MG63 (cell line): ENCODE measurements around the gene RHOA. TPM values are rescaled to one million over a fixed set of nuclear protein-coding genes. Genes with fewer than 3 reads are reported as not detected.
"Not testable (repeated sequence)": the region's sequence is repeated elsewhere in the genome, so short reads cannot be mapped to it uniquely, and the experiment has no call there.

Source experiments
- DNase-seq: peaks from one replicate; pipeline ENCODE4 v3.0.0-alpha.2; 2020
- H3K27me3 ChIP-seq: fragments of 250-450 bp; sonication (Bioruptor Pico); 2 replicates; pipeline ENCODE4 v1.5.1; 2020; ENCODE audit warnings: mild to moderate bottlenecking, moderate library complexity
- H3K36me3 ChIP-seq: fragments of 250-450 bp; sonication (Bioruptor Pico); 2 replicates; pipeline ENCODE4 v1.5.1; 2020; ENCODE audit warnings: mild to moderate bottlenecking, moderate library complexity
- H3K4me3 ChIP-seq: fragments of 250-450 bp; sonication (Bioruptor Pico); 2 replicates; pipeline ENCODE4 v1.5.1; 2020; ENCODE audit warnings: mild to moderate bottlenecking, moderate library complexity
- H3K9me3 ChIP-seq: fragments of 250-450 bp; sonication (Bioruptor Pico); 2 replicates; pipeline ENCODE4 v1.5.1; 2020; ENCODE audit warnings: mild to moderate bottlenecking, moderate library complexity
- total RNA-seq: library from RNA; depleted of rRNA; stranded (reverse); fragments of >200 nt; shearing (Covaris generic); gene quantifications from 2 replicates; pipeline ENCODE4 v1.2.3, GENCODE V29; 2014; ENCODE audit warnings: low replicate concordance

Gene RHOA
- total RNA-seq, 1 experiment from 2014 or later, result 495 TPM

DNA sequence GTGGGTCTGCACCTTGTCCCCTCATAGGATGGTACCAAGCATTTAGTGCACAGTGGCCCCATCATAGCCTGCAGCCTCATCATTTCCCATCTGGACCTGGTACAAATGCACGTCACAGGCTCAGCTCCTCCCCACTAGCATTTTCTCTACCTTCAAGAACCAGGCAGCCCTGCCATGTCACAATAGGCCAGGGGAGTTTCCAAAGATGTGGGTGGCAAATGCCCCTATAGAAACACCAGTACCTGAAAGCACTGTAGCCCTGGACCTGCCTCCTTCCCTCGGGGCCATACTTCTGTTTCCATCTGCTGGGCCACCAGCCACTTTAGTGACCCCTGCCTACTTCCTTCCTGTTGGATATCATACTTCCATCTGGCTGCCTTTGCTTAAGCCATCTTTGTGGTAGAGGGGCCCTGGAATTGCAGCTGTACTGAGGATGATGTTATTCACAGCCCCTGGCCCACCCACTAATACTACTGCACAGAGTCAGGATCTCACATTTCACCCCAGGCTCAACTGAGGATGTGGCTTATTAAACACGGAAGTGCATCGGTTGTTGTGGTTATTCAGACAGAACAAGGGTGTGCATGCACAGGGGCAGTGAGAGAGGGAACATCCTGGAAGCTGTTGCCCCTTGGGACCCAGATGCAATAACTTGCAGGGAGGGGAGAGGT is 4.3 kb upstream of the RHOA start:
- no peaks in the 10 kb centered on the region for H3K9me3 ChIP-seq
- H3K4me3 ChIP-seq, result no peak overlapping the region
- no peak for DNase-seq
- H3K27me3 ChIP-seq, result no peaks in the 10 kb centered on the region
- H3K36me3 ChIP-seq, result peaks cover 6% of the 10 kb centered on the region

- H3K36me3 ChIP-seq, result peaks cover 16% of the 10 kb centered on the region
- no peak overlapping the region for H3K4me3 ChIP-seq
- no peaks in the 10 kb centered on the region for H3K9me3 ChIP-seq
- DNase-seq, result no peak
- no peaks in the 10 kb centered on the region for H3K27me3 ChIP-seq
These were observed 3.0 kb upstream of the RHOA start for GRCh38 chr3:49414753-49415152.

- Histone ChIP-seq H3K4me3 (peak overlapping the region; percentile 81), H3K36me3 (peaks cover 16% of the 10 kb centered on the region), H3K27me3 (no peaks in the 10 kb centered on the region), H3K9me3 (no peaks in the 10 kb centered on the region)
- no peak for DNase-seq
These were observed 1.6 kb upstream of the RHOA start for GRCh38 chr3:49413338-49413734.

GRCh38 chr3:49412632-49413337 is 1.0 kb upstream of the RHOA start:
- Histone ChIP-seq H3K9me3 (no peaks in the 10 kb centered on the region), H3K27me3 (no peaks in the 10 kb centered on the region), H3K36me3 (peaks cover 16% of the 10 kb centered on the region), H3K4me3 (peak overlapping the region; percentile 81)
- DNase-seq, result no peak

DNA sequence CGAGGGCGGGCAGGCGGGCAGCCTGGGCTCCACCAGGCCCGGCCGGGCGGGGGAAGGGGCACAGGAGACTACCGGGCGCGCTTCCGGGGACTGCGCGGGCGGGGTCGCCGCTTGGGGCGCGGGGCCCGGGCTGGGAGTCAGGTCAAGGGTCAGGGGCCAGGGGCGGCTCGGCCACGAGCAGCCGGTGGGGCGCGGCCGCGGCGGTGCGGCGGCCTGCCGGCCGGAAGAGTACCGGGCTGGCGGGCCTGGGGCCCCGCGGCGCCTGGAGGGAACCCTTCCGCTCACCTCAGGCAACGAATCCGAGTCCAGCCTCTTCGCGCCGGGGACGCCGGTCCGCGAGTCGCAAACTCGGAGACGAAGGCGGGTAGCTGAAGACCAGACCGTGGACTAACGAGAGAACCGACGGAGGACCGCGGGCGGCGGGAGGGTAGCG is 225 bp downstream of the RHOA start:
- no peaks in the 10 kb centered on the region for H3K27me3 ChIP-seq
- peak; percentile 33 for DNase-seq
- H3K9me3 ChIP-seq, result no peaks in the 10 kb centered on the region
- peak overlapping the region; percentile 73 for H3K4me3 ChIP-seq
- peaks cover 16% of the 10 kb centered on the region for H3K36me3 ChIP-seq

- no peak for DNase-seq
- no peaks in the 10 kb centered on the region for H3K9me3 ChIP-seq
- H3K27me3 ChIP-seq, result no peaks in the 10 kb centered on the region
- peak overlapping the region; percentile 73 for H3K4me3 ChIP-seq
- peaks cover 16% of the 10 kb centered on the region for H3K36me3 ChIP-seq
These were observed 786 bp downstream of the RHOA start for GRCh38 chr3:49410846-49411534.

GRCh38 chr3:49410066-49410845 is 1.5 kb downstream of the RHOA start:
- H3K9me3 ChIP-seq, result no peaks in the 10 kb centered on the region
- H3K27me3 ChIP-seq, result no peaks in the 10 kb centered on the region
- H3K4me3 ChIP-seq, result peak overlapping the region; percentile 73
- H3K36me3 ChIP-seq, result peaks cover 16% of the 10 kb centered on the region
- no peak for DNase-seq

- no peaks in the 10 kb centered on the region for H3K27me3 ChIP-seq
These were observed 4.9 kb downstream of the RHOA start for GRCh38 chr3:49406571-49407565.

GRCh38 chr3:49405570-49405969 is 6.2 kb downstream of the RHOA start:
- not testable (repeated sequence) for DNase-seq, H3K4me3 ChIP-seq, H3K9me3 ChIP-seq, H3K36me3 ChIP-seq, H3K27me3 ChIP-seq

More at GRCh38 chr3:49406571-49407565, 4.9 kb downstream of the RHOA start:
- no peak for DNase-seq
- Histone ChIP-seq H3K36me3 (peaks cover 10% of the 10 kb centered on the region), H3K9me3 (no peaks in the 10 kb centered on the region), H3K4me3 (no peak overlapping the region)

- no peaks in the 10 kb centered on the region for H3K9me3 ChIP-seq
- H3K36me3 ChIP-seq, result no peaks in the 10 kb centered on the region; the same call in none of the 2 replicates
- H3K4me3 ChIP-seq, result no peak overlapping the region
- no peaks in the 10 kb centered on the region for H3K27me3 ChIP-seq
- no peak for DNase-seq
These were observed 7.9 kb downstream of the RHOA start for GRCh38 chr3:49403891-49404290.

- H3K9me3 ChIP-seq, result no peaks in the 10 kb centered on the region
- peaks cover 3% of the 10 kb centered on the region for H3K36me3 ChIP-seq
- no peak for DNase-seq
- no peak overlapping the region for H3K4me3 ChIP-seq
- no peaks in the 10 kb centered on the region for H3K27me3 ChIP-seq
These were observed 10.0 kb downstream of the RHOA start for GRCh38 chr3:49401766-49402165.

DNA sequence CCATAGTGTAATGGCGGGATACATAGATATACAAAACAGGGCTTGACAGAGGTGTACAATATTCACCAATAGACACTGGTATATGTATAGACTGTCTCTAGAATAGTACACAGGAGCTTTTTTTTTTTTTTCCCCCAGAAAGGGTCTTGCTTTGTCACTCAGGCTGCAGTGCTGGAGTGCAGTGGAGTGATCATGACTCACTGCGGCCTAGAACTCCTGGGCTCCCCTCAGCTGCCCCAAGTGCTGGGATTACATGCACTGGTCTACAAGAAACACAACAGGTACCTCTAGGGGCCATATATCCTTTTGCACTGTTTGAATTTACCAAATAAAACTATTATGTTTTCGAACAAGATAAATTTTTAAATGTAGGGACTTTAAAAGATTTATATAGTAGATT is 12.3 kb downstream of the RHOA start:
- H3K36me3 ChIP-seq, result peaks cover 13% of the 10 kb centered on the region
- no peak overlapping the region for H3K4me3 ChIP-seq
- H3K27me3 ChIP-seq, result no peaks in the 10 kb centered on the region
- no peaks in the 10 kb centered on the region for H3K9me3 ChIP-seq
- DNase-seq, result no peak

DNA sequence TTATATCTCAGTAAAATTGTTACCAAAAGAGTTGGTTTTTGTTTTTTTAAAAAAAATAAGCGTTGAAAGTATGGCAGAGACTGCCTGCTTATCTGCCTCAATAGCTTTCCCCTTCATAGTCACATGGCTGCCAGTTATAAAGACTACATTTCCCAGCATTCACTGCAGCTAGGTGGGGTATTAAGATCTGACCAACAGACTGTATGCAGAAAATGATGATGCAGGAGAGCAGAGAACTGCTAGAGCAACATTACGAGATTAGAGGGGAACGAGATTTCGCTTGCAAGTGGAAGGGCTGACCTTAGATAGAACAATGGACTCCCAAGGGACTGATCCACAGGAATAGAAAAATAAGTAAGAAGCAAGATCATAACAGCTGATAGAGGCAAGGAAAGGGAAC is 14.3 kb downstream of the RHOA start:
- peaks cover 17% of the 10 kb centered on the region for H3K36me3 ChIP-seq
- no peak overlapping the region for H3K4me3 ChIP-seq
- no peak for DNase-seq
- no peaks in the 10 kb centered on the region for H3K9me3 ChIP-seq
- H3K27me3 ChIP-seq, result no peaks in the 10 kb centered on the region

GRCh38 chr3:49391310-49391709 is 20.5 kb downstream of the RHOA start:
- DNase-seq, H3K27me3 ChIP-seq, H3K4me3 ChIP-seq, H3K9me3 ChIP-seq: not testable (repeated sequence)
- peaks cover 12% of the 10 kb centered on the region for H3K36me3 ChIP-seq

DNA sequence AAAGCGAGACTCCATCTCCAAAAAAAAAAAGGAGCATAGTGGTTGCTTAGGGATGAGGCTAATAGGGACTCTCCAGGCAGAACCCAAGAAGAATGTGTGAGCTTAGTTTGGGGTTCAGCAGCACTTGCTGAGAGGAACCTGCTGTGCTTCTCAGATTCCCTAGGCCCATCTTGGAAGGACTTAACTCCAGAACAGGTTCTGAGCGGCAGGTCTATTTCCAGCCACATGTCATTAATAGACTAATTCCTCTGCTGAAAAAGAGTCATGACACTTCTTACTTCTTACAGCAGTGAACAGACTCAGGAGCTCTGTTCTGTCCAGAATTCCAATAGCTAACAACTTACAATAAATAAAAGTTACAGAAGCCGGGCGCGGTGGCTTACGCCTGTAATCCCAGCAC is 22.5 kb downstream of the RHOA start:
- DNase-seq, result no peak
- Histone ChIP-seq H3K36me3 (peaks cover 3% of the 10 kb centered on the region), H3K9me3 (no peaks in the 10 kb centered on the region), H3K27me3 (no peaks in the 10 kb centered on the region), H3K4me3 (no peak overlapping the region)
